Measurements from ENCODE around the gene CARD10. TPM values are rescaled to one million over a fixed set of nuclear protein-coding genes. Genes with fewer than 3 reads are reported as not detected.

Gene CARD10
- total RNA-seq, 3 donors from 2014 or later (not counting 1 experiment from before 2014, with no cell fraction given): 0.09 to 0.16 (median 0.10) TPM

GRCh38 chr22:37507731-37508130 is 11.5 kb downstream of the CARD10 start:
- DNase-seq (no peak), ATAC-seq (peak in 1 of 3 donors; percentile 10)
- Mint-ChIP-seq H3K9me3 (no peaks in the 10 kb centered on the region), H3K4me1 (no peaks in the 10 kb centered on the region), H3K27me3 (ENCODE audit: low read depth in 2 of 2) (peaks cover 0 to 4% of the 10 kb centered on the region in 2 donors), H3K27ac (no peak overlapping the region), H3K36me3 (no peaks in the 10 kb centered on the region), H3K4me3 (no peak overlapping the region)
- no peaks in the 10 kb centered on the region for H3K9me3 ChIP-seq (ENCODE audit: control insufficient read depth, insufficient read depth, low read length)
- intact Hi-C loops (cut with micrococcal nuclease): no loop called here
- no peak for TF ChIP-seq CTCF (IDR thresholded peaks at IDR 0.05)
- no peaks in the 10 kb centered on the region for H3K4me1 ChIP-seq (ENCODE audit: control insufficient read depth, insufficient read depth, low read length)
- H3K4me3 ChIP-seq (ENCODE audit: low read length): no peak overlapping the region
- no peak overlapping the region for H3K27ac ChIP-seq (ENCODE audit: low read length)
- H3K27me3 ChIP-seq (ENCODE audit: control insufficient read depth, insufficient read depth, low read length): no peaks in the 10 kb centered on the region
- H3K36me3 ChIP-seq (ENCODE audit: control insufficient read depth, insufficient read depth, low read length): no peaks in the 10 kb centered on the region
- 93% methylated on average over 10 of the region's 10 CpGs for WGBS (ENCODE audit: insufficient coverage)

GRCh38 chr22:37505989-37506388 is 13.2 kb downstream of the CARD10 start:
- 90% methylated on average over 14 of the region's 14 CpGs for WGBS (ENCODE audit: insufficient coverage)
- intact Hi-C loops (cut with micrococcal nuclease): no loop called here
- TF ChIP-seq CTCF (IDR thresholded peaks at IDR 0.05): no peak

GRCh38 chr22:37505565-37505964 is 13.7 kb downstream of the CARD10 start:
- intact Hi-C loops (cut with micrococcal nuclease): no loop called here
- Histone ChIP-seq H3K4me3 (ENCODE audit: low read length) (no peak overlapping the region), H3K27ac (ENCODE audit: low read length) (no peak overlapping the region), H3K9me3 (ENCODE audit: control insufficient read depth, insufficient read depth, low read length) (no peaks in the 10 kb centered on the region), H3K27me3 (ENCODE audit: control insufficient read depth, insufficient read depth, low read length) (no peaks in the 10 kb centered on the region), H3K36me3 (ENCODE audit: control insufficient read depth, insufficient read depth, low read length) (no peaks in the 10 kb centered on the region), H3K4me1 (ENCODE audit: control insufficient read depth, insufficient read depth, low read length) (peaks cover 12% of the 10 kb centered on the region)
- Mint-ChIP-seq H3K9me3 (no peaks in the 10 kb centered on the region), H3K4me1 (no peaks in the 10 kb centered on the region), H3K27me3 (ENCODE audit: low read depth in 2 of 2) (peaks cover 0 to 5% of the 10 kb centered on the region in 2 donors), H3K4me3 (no peak overlapping the region), H3K36me3 (no peaks in the 10 kb centered on the region), H3K27ac (no peak overlapping the region)
- no peak for TF ChIP-seq CTCF (IDR thresholded peaks at IDR 0.05)
- no peak for DNase-seq
- WGBS (ENCODE audit: insufficient coverage): 93% methylated on average over 4 of the region's 4 CpGs
- ATAC-seq: no peak

More at GRCh38 chr22:37505989-37506388, 13.2 kb downstream of the CARD10 start:
- Histone ChIP-seq H3K27me3 (ENCODE audit: control insufficient read depth, insufficient read depth, low read length) (no peaks in the 10 kb centered on the region), H3K36me3 (ENCODE audit: control insufficient read depth, insufficient read depth, low read length) (no peaks in the 10 kb centered on the region), H3K27ac (ENCODE audit: low read length) (no peak overlapping the region), H3K4me1 (ENCODE audit: control insufficient read depth, insufficient read depth, low read length) (peaks cover 12% of the 10 kb centered on the region), H3K4me3 (ENCODE audit: low read length) (no peak overlapping the region), H3K9me3 (ENCODE audit: control insufficient read depth, insufficient read depth, low read length) (no peaks in the 10 kb centered on the region)
- DNase-seq (no peak), ATAC-seq (no peak)
- Mint-ChIP-seq H3K4me3 (no peak overlapping the region), H3K27me3 (ENCODE audit: low read depth in 2 of 2) (peaks cover 0 to 5% of the 10 kb centered on the region in 2 donors), H3K9me3 (no peaks in the 10 kb centered on the region), H3K36me3 (no peaks in the 10 kb centered on the region), H3K4me1 (no peaks in the 10 kb centered on the region), H3K27ac (no peak overlapping the region)

GRCh38 chr22:37504964-37505363 is 14.3 kb downstream of the CARD10 start:
- ATAC-seq: no peak
- intact Hi-C loops (cut with micrococcal nuclease): no loop called here
- H3K4me1 ChIP-seq (ENCODE audit: control insufficient read depth, insufficient read depth, low read length): peaks cover 12% of the 10 kb centered on the region
- no peaks in the 10 kb centered on the region for H3K4me1 Mint-ChIP-seq
- no peaks in the 10 kb centered on the region for H3K9me3 ChIP-seq (ENCODE audit: control insufficient read depth, insufficient read depth, low read length)
- TF ChIP-seq CTCF (IDR thresholded peaks at IDR 0.05): no peak
- no peaks in the 10 kb centered on the region for H3K36me3 ChIP-seq (ENCODE audit: control insufficient read depth, insufficient read depth, low read length)
- H3K27me3 ChIP-seq (ENCODE audit: control insufficient read depth, insufficient read depth, low read length): no peaks in the 10 kb centered on the region
- WGBS (ENCODE audit: insufficient coverage): 91% methylated on average over 4 of the region's 4 CpGs
- H3K36me3 Mint-ChIP-seq: no peaks in the 10 kb centered on the region
- no peak overlapping the region for H3K27ac Mint-ChIP-seq
- H3K27me3 Mint-ChIP-seq (ENCODE audit: low read depth in 2 of 2): peaks cover 0 to 5% of the 10 kb centered on the region in 2 donors
- no peak for DNase-seq
- H3K9me3 Mint-ChIP-seq: no peaks in the 10 kb centered on the region
- H3K4me3 ChIP-seq (ENCODE audit: low read length): no peak overlapping the region
- H3K27ac ChIP-seq (ENCODE audit: low read length): no peak overlapping the region
- H3K4me3 Mint-ChIP-seq: no peak overlapping the region

All from natural killer cell (primary cell).